HG03045 (cell line): ENCODE measurements around the gene SH3PXD2A.

Source experiments
- ATAC-seq: cut with Tn5 transposase; IDR thresholded peaks from one replicate; pipeline ENCODE4 v1.9.1; 2021; ENCODE audit warnings: mild to moderate bottlenecking, moderate library complexity; ENCODE audit not compliant: unreplicated experiment

SH3PXD2A gene

GRCh38 chr10:103712898-103713498, 142.4 kb downstream of the SH3PXD2A start:
- no peak for ATAC-seq

- no peak for ATAC-seq
These were observed 143.2 kb downstream of the SH3PXD2A start for GRCh38 chr10:103712146-103712545.

GRCh38 chr10:103711351-103711994, 143.9 kb downstream of the SH3PXD2A start:
- no peak for ATAC-seq

GRCh38 chr10:103710490-103710889, 144.9 kb downstream of the SH3PXD2A start:
- ATAC-seq: no peak

- ATAC-seq: no peak
These were observed 145.9 kb downstream of the SH3PXD2A start for GRCh38 chr10:103709341-103709920.

- no peak for ATAC-seq
These were observed 146.6 kb downstream of the SH3PXD2A start for GRCh38 chr10:103708627-103709288.

GRCh38 chr10:103707956-103708626, 147.3 kb downstream of the SH3PXD2A start:
- ATAC-seq: no peak

GRCh38 chr10:103706762-103707161, 148.6 kb downstream of the SH3PXD2A start:
- ATAC-seq: no peak

- ATAC-seq: no peak
These were observed 149.3 kb downstream of the SH3PXD2A start for GRCh38 chr10:103706047-103706446.

- no peak for ATAC-seq
These were observed 151.1 kb downstream of the SH3PXD2A start for GRCh38 chr10:103703941-103704919.

- ATAC-seq: no peak
These were observed 153.8 kb downstream of the SH3PXD2A start for GRCh38 chr10:103701380-103702222.

GRCh38 chr10:103700436-103700715, 155.0 kb downstream of the SH3PXD2A start:
- no peak for ATAC-seq

GRCh38 chr10:103699611-103700435, 155.6 kb downstream of the SH3PXD2A start:
- ATAC-seq: no peak

GRCh38 chr10:103698266-103698665, 157.1 kb downstream of the SH3PXD2A start:
- ATAC-seq: no peak

GRCh38 chr10:103697787-103698186, 157.6 kb downstream of the SH3PXD2A start:
- ATAC-seq: no peak

GRCh38 chr10:103696411-103697145, 158.8 kb downstream of the SH3PXD2A start:
- ATAC-seq: peak; percentile 41

GRCh38 chr10:103696094-103696410, 159.3 kb downstream of the SH3PXD2A start:
- no peak for ATAC-seq

GRCh38 chr10:103695584-103696005, 159.8 kb downstream of the SH3PXD2A start:
- ATAC-seq: no peak
